SK-N-SH treated with all-trans-retinoic acid at 6 μM for 48 hours (cell line): Measurements from ENCODE around the gene DBP.

Experiments
- CREB5 ChIP-seq: fragments of 250-450 bp; sonication (Bioruptor Pico); IDR thresholded peaks from 2 replicates; pipeline ENCODE4 v1.5.1; 2020; ENCODE audit warnings: low read depth, mild to moderate bottlenecking, moderate library complexity
- ESRRG ChIP-seq: fragments of 250-450 bp; sonication (Bioruptor Pico); IDR thresholded peaks from 2 replicates; pipeline ENCODE4 v1.6.1; 2021; ENCODE audit warnings: mild to moderate bottlenecking
- GLIS3 ChIP-seq: fragments of 250-450 bp; sonication (Bioruptor Pico); IDR thresholded peaks from 2 replicates; pipeline ENCODE4 v1.5.0; 2020; ENCODE audit warnings: mild to moderate bottlenecking, moderate library complexity
- PATZ1 ChIP-seq: fragments of 250-450 bp; sonication (Bioruptor Pico); IDR thresholded peaks from 2 replicates; pipeline ENCODE4 v1.8.0; 2020; ENCODE audit warnings: mild to moderate bottlenecking, moderate library complexity, borderline replicate concordance
- PPARA ChIP-seq: fragments of 250-450 bp; sonication (Bioruptor Pico); IDR thresholded peaks from 2 replicates; pipeline ENCODE4 v1.5.0; 2020; ENCODE audit warnings: mild to moderate bottlenecking, borderline replicate concordance
- ZFP3 ChIP-seq: fragments of 250-450 bp; sonication (Bioruptor Pico); IDR thresholded peaks from 2 replicates; pipeline ENCODE4 v1.5.0; 2020; ENCODE audit warnings: mild to moderate bottlenecking, moderate library complexity
- ZFP30 ChIP-seq: fragments of 450-650 bp; formaldehyde crosslinking; IDR thresholded peaks from 2 replicates; pipeline ENCODE4 v1.5.0; 2022; ENCODE audit warnings: mild to moderate bottlenecking, moderate library complexity
- ZNF8 ChIP-seq: fragments of 450-650 bp; formaldehyde crosslinking; IDR thresholded peaks from 2 replicates; pipeline ENCODE4 v1.5.0; 2020; ENCODE audit warnings: mild to moderate bottlenecking, moderate library complexity
- TF ChIP-seq, protein P1 (sequence below): fragments of 250-450 bp; sonication (Bioruptor Pico); IDR thresholded peaks from 2 replicates; pipeline ENCODE4 v1.8.0; 2021; ENCODE audit warnings: low read depth, mild to moderate bottlenecking, moderate library complexity, borderline replicate concordance

GRCh38 chr19:48617146-48617937 is 19.8 kb downstream of the DBP start:
- TF ChIP-seq PPARA (CRISPR knock-in tag) (no peak), GLIS3 (no peak), PATZ1 (CRISPR knock-in tag) (no peak), ZFP30 (no peak), ESRRG (CRISPR knock-in tag) (no peak), ZNF8 (no peak), CREB5 (no peak), ZFP3 (CRISPR knock-in tag) (no peak)
- TF ChIP-seq, protein P1, sequence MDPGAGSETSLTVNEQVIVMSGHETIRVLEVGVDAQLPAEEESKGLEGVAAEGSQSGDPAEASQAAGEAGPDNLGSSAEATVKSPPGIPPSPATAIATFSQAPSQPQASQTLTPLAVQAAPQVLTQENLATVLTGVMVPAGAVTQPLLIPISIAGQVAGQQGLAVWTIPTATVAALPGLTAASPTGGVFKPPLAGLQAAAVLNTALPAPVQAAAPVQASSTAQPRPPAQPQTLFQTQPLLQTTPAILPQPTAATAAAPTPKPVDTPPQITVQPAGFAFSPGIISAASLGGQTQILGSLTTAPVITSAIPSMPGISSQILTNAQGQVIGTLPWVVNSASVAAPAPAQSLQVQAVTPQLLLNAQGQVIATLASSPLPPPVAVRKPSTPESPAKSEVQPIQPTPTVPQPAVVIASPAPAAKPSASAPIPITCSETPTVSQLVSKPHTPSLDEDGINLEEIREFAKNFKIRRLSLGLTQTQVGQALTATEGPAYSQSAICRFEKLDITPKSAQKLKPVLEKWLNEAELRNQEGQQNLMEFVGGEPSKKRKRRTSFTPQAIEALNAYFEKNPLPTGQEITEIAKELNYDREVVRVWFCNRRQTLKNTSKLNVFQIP (CRISPR knock-in tag) = no peak
